ENCODE results near the gene LARGE1.

Gene LARGE1

DNA sequence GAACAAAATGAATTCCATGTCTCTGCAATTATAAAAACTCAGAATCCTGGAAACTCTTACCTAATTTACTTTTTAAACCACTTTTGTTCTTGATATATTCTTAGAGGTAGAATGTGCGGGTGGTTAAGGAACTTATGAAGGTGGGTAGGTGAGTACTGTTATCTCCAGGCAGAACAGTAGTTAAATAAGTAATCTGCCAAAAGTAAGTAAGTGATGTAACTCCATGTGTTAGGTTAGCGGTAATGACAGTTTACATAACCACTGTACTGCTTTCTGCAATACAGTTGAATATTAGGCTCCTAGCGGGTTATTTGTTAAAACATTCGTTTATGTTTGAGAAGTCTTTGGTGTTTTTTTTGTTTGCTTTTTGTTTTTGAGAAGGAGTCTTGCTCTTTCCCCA lies 7.1 kb downstream of the LARGE1 start:
- no peak for DNase-seq (ENCODE audit: low spot score)

DNA sequence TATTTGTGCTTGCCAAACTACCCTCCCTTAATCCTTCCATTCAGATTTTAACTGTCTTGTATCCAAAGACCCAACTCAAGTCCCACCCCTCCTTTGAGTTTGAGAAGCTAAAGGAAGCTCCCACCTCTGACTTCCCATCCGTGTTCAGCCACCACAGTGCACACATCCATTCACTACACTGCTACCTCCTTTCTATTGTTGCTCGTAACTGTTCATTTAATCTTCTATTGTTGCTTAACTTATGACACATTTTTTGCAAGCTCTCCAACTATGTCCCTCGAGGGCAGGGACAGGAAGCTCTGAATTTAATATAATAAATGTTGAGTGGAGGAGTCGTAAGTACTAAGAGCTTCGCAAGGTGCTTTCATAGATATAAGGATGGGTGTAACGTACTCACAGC lies 10.4 kb downstream of the LARGE1 start:
- no peak for DNase-seq (ENCODE audit: low spot score)

DNA sequence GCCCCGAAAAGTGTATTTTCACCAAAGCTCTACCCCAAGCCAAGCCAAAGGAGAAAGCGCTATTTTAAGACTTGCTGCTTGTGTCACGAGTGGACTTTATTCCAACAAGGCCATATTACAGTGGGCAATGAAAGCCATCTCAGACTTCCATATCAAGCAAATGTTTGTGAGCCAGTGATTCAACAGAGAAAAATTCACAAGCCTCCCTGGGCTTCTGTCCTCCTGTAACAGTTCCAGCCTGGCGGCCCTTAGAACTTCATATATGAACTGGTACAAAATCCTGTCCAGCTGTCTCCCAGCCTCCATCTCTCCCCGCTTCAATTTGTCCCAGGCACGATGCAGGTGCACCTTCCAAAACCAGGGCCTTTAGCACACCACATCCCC lies 11.2 kb downstream of the LARGE1 start:
- DNase-seq (ENCODE audit: low spot score): peak; percentile 57

DNA sequence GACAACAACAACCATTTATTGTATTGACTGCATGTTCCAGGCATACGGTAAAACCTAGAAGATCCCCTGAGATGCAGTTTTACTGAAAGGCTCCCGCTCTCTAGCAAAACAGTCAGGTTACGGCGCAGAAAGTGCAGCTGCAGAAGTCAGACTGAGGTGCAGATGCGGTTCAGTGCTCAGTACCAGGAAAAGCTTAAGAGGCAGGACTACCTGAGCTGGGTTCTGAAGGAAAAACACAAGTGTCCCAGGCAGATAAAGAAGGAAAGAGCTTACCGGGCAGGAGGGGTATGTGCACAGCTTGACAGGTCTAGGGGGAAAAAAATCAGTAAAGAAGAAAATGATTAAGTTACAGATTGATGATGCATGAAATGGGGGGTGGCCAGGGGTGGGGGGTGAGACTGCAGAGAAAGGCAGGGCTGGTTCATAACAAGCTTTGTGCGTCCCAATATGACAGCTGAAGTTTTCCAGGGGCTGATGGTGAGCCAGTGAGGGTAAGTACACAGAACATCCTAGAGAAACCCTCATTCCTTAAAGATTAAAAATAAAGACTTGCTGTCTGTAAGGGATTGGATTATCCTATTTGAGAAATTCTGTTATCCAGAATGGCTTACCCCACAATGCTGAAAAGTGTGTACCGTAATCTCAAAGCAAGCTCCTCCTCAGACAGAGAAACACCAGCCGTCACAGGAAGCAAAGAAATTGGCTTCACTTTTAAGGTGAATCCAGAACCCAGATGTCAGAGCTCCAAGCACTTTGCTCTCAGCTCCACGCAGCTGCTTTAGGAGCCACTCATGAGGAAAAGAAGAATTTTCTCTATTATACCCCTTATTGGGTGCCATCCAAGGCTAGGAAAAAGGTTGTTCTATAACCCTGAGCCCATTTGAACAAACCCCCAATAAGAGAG lies 11.9 kb downstream of the LARGE1 start:
- DNase-seq (ENCODE audit: low spot score): peak; percentile 17

DNA sequence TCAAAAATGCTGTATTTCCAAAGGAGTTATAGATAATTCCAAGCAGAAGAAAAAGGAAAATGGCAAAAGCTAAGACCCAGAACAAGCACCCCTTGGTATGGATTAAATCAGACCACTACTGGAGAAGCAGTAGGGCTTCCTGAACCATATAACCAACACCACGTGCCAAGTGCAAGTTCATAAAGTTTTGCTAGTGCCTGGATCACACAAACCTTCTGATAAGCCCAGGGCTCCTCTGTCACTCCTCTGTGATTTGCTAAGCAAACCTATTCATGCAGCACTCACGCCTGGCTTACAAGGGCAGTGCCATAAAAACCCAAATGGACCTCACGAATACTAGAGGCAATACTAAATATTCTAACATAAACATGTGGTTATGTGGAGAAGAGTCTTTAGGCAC lies 13.3 kb downstream of the LARGE1 start:
- DNase-seq (ENCODE audit: low spot score): no peak

DNA sequence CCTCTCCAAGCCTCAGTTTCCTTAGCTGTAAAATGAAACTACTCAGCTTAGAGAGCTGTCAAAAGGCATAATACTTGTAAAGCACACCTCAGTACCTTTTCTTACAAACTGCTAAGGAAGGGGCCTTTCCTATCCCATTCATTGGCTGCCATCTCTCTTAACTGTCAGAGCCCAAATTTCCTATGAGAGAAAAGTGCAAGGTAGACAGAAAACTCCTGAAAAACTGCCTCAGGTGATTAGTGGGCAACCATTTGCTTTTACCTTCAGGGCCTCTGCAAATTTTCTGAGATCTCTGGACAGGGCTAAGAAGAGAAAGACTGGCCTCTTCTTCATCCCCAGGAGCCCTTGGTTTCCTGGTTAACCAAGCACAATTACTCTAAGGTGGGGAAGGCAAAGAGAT lies 13.8 kb downstream of the LARGE1 start:
- DNase-seq (ENCODE audit: low spot score): no peak

DNA sequence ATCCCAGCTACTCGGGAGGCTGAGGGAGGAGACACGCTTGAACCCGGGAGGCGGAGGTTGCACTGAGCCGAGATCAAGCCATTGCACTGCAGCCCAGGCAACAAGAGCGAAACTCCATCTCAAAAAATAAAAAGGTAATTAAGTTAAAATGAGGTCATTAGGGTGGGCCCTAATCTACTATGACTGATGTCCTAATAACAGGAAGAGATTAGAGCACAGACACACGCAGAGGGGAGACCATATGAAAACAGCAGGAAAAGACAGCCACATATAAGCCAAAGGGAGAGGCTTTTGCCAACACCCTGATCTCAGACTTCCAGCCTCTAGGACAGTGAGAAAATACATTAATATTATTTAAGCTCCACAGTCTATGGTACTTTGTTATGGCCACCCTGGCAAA lies 17.3 kb downstream of the LARGE1 start:
- no peak for DNase-seq (ENCODE audit: low spot score)

DNA sequence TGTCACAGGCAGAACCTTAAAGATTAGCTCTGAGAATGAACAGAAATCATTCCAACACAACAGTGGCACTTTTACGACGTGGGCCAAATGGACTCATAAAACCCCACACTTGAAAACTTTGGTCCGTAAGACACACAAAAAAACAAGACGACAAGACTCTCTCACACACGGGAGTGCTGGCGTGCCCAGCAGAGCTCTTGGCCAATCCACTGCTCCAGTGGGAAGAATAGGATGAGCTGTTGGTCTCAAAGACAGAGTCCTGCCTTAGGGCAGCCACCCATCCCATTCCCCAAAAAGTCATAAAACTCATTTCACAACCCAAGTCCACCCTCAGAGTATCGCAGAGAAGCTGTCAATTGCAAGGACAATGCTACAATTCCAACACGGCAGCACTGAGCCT lies 18.2 kb downstream of the LARGE1 start:
- DNase-seq (ENCODE audit: low spot score): no peak

DNA sequence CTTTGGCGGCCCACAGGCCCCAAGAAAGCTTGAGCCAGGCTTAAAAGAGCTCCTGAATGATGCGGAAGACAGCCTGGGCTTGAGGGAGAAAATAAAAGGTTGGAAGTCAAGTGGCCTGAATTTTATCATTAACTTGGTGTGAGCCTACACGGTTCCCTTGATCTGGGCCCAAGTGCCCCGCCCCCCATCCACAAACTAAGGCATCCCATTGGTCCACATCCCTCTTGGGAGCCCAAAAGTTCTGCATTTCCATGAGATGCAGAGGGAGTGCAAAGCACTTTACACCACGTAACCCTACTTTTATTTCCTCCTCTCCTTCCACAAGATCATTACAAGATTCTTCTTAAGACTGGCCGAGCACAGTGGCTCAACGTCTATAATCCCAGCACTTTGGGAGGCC lies 22.2 kb downstream of the LARGE1 start:
- no peak for DNase-seq (ENCODE audit: low spot score)

DNA sequence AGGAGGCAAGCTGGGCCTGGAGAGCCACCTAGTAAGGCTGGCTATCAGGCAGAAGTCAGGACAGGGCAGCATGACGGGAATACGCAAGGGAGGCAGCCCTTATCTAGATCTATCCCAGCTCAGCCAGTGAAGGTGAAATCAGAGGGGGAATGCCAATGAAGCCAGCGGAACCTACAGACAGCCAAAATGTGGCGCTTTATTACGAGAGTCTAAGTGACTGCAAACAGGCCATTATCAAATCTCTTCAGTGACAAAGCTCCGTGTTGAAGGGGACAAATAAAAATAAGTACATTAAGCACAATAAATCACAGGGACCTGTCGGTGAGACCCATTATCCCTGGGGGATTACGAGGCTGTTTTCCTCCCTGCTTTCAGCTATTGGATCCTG lies 22.8 kb downstream of the LARGE1 start:
- DNase-seq (ENCODE audit: low spot score): no peak

DNA sequence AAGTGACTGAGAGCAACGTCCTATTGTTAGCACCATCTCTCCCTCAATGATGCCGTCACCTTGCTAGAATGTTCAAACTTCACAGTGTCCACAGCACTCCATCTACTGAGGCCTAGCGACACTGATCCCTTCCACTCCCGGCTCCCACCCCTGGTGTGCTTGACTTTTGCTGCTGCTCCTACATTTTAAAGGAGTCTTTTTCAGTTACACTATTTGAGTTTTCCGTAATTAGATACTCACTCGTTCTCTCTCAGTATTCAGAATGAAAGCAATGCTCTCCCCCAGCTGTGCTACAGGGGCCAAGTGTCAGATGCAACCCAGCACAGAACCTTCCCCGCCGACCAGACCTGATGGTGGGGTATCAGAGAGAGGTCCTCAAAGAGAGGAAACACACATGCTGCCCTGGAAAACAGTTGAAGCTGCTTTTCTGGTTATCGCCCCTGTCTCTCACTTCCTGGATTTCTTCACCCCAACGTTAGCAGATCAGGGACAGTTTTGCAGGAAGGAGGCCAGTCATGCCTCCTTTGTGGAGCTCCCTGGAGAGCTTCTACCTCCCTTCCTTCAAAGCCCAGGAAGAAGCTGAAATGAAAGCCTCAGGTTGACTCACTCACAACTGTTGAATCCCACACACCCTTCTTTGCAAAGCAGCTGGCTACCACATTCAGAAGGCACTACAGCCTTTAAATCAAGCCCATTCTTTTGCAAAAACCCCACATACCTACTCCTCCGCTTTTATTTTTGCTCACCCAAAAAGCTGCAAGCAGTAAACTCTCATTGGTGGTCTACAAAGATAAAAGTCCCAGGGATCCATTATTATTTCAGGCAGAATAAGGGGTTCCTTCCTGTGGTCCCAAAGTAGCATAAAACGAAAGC lies 23.5 kb downstream of the LARGE1 start:
- no peak for DNase-seq (ENCODE audit: low spot score)

DNA sequence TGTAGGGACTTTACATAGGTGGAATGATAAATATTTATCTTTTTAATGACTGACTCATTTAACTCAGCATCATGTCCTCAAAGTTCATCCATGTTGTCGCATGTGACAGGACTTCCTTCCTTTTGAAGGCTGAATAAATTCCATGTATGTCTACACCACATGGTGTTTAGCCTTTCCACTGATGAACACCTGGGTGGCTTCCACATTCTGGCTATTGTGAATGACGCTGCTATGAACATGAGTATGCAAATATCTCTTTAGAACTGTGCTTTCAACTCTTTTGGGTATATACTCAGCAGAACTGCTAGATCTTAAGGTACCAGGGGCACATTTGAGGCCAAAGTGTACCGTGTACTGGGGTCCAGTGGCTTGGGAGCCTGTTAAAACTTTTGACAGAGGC lies 24.1 kb downstream of the LARGE1 start:
- DNase-seq (ENCODE audit: low spot score): no peak

DNA sequence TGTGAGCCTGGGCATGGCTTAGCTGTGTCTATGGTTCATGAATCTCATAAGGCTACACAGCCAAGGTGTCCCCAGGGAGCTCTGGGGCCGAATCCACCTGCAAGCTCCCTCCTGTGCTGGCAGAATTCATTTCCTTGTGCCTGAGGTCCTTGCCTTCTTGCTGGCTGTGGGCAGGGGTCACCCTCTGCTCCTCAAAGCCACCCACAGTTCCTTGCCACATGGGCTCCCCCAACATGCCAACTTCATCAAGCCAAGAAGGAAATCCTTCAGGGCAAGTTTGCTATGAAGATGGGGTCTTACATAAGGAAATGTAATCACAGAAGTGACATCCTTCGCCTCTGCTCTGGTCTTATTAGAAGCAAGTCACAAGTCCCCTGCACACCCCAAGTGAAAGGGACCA lies 24.8 kb downstream of the LARGE1 start:
- no peak for DNase-seq (ENCODE audit: low spot score)

DNA sequence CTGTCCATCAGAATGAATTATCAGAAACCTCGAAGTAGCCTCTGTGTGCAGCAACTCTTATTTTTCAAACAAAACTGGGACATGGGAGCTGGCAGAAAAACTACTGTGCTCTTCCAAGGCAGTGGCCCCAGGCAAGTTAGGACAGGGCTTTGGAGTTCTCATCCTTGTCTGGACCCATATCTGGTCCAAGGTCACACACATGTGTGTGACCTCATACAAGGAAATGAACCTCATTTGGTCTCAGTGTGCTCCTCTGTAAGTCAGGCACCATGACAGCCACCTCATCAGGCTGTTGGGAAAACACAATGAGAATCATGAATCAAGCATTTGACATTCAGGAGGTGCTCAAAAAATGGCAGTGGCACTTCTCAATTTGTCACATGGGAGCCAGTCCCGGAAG lies 25.8 kb downstream of the LARGE1 start:
- DNase-seq (ENCODE audit: low spot score): peak; percentile 76

DNA sequence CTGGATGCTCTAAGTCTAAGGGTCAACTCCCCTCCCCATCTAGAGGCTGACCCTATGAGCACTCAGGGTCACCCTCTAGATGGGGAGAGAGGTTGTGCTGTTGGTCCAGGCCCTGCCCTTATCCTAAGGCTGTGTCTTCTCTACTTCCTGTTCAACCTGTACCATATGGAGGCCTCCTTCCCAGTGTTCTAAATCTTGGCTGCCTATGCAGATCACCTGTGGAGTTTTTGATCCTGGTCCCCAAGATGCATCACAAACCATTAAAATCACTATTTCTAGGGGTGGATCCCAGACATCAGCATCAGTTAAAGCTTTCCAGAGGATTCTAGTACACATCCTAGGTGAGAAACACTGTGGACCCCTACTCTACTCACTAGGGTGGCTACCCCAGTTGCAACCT lies 26.2 kb downstream of the LARGE1 start:
- DNase-seq (ENCODE audit: low spot score): no peak

DNA sequence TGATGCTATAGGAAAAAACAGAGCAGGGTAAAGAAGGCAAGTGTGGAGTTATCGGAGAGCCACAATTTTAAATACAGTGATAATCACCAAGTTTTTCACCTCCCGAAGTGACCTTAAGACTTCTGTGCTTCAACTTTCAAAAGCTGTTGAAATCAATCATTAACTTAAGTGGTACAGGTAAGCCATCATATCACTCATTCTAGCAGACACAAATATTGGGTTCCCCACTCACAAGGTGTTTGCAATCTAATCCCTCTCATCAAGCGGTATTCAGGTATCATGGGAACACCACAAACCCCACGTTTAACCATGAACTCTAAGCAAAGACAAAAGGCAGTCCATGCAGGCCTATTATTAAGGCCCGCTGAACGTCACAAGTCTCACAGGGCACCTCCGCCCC lies 26.8 kb downstream of the LARGE1 start:
- no peak for DNase-seq (ENCODE audit: low spot score)

DNA sequence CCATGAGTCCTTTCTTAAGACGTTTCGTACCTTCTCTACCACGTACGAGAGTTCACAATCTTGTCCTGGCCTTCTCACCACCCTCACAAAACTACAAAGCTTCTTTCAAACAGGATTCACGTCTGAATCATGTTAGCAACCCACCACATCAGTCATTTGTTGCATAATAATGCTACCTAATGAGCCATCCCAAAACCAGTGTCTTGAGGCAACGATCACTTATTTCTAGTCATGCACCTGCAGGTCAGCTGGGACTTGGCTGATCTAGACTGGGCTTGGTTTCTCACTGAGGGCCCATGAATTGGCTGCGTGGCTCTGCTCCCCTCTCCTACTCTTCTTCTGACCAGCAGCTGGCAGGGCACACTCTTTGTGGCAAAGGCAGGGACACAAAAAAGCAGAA lies 28.3 kb downstream of the LARGE1 start:
- peak; percentile 23 for DNase-seq (ENCODE audit: low spot score)

DNA sequence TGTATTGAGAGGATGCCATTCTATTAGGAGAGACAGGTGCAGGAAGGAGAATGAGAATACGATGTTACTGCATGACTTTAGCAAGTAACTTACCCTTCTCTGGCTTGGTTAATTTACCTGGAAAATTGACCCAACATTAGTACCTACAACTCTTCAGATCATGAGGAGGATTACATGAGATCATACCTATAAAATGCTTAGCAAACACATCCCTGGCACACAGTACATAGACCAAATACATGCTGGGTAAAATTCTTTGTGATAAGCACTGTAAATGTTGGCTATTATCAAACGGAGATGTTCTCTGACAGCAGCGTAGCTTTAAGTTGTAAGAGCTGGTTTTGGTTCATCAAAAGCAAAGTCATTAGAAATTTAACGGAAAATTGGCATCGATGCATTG lies 28.8 kb downstream of the LARGE1 start:
- no peak for DNase-seq (ENCODE audit: low spot score)

DNA sequence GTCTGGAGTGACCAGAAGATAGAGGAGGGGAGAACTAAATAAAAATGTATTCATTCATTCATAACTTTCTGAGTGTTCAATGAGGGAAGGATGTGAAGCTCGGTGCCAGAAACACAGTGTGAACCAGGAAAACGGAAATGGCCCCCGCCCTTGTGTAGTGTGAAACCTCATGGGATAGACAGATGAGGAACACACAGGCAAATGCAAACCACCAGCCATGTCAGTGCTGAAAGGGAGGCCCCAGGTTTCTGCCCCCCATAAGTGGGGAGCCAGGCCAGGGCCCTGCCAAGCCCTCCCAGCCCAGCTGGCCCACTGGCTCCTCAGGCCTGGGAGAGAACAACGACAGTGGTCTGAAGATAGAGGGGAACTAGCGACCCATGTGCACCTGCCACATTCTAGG lies 30.5 kb downstream of the LARGE1 start:
- no peak for DNase-seq (ENCODE audit: low spot score)

DNA sequence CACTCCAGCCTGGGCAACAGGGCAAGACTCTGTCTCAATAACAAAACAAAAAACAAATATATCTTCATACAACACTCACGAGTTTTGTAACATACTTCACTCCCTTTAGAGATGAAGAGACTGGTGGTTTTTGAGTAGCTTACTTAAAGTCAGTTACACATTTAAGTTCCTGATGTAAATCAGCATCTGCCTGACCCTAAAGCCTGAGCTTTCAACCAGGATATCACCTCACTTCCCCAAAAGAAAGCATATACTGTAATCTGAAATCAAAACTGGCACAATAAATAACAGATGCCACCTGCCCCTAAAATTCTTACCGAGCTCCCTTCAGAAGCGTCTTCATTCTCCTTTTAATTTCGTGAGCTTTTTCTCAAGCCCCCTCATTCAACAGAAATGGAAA lies 31.5 kb downstream of the LARGE1 start:
- no peak for DNase-seq (ENCODE audit: low spot score)

DNA sequence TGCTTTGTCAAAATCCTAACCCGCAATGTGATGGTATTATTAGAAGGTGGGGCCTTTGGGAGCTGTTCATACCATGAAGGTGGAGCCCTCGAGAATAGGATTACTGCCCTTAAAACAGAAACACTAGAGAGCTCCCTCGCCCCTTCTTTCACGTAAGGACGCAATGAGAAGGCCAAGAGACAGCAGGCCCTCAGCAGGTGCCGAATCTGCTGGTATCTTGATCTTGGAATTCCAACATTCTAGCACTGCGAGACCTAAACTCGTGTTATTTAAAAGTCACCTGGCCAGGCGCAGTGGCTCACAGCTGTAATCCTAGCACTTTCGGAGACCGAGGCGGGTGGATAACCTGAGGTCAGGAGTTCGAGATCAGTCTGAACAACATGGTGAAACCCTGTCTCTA lies 33.1 kb downstream of the LARGE1 start:
- DNase-seq (ENCODE audit: low spot score): no peak

DNA sequence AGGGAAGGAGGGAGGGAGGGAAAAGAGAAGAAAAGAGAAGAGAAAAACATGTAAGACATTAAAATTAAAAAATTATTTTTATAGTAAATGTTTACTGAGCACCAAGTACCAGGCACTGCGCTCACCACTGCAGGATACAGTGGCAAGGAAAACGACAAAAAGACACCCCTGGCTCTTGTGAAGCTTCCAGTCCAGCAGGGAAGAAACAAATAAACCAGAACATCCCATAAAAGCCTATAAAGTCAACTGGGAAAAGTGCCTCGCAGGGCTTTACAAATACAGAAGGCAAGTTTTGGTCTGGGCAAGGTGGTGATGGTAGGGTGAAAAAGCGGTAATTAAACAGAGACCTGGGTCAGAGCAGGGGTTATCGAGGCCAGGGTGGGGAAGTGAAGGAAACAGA lies 33.6 kb downstream of the LARGE1 start:
- DNase-seq (ENCODE audit: low spot score): no peak

DNA sequence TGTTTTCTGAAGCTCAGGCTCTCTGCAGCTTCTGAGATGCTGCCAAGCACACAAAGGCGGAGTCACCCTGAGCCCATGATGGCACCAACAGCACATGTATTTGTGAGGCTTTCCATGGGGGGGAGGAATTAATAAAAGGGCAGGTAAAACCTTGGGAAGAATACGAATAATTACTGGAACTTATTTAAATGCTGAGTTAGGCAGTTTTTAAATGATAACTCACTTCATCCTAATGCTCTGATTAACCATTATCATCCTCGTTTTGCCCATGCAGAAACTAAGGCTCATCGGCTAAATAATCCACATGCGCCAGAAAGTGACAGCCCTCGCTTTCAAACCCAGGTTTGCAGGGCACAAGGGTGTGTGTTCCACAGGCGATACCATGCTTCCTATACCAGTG lies 35.4 kb downstream of the LARGE1 start:
- DNase-seq (ENCODE audit: low spot score): no peak

All from kidney tubule cell (primary cell).